CD4-positive, alpha-beta T cell treated with Interleukin-12 subunit alpha and Interleukin-12 subunit beta, for 1 hour (primary cell): ENCODE results near the gene CLDN14.
"Not testable (repeated sequence)": the region's sequence is repeated elsewhere in the genome, so short reads cannot be mapped to it uniquely, and the experiment has no call there.

ENCODE experiments used
- DNase-seq: peaks from one replicate; pipeline ENCODE4 v3.0.0-alpha.2; 2020

CLDN14 gene

DNA sequence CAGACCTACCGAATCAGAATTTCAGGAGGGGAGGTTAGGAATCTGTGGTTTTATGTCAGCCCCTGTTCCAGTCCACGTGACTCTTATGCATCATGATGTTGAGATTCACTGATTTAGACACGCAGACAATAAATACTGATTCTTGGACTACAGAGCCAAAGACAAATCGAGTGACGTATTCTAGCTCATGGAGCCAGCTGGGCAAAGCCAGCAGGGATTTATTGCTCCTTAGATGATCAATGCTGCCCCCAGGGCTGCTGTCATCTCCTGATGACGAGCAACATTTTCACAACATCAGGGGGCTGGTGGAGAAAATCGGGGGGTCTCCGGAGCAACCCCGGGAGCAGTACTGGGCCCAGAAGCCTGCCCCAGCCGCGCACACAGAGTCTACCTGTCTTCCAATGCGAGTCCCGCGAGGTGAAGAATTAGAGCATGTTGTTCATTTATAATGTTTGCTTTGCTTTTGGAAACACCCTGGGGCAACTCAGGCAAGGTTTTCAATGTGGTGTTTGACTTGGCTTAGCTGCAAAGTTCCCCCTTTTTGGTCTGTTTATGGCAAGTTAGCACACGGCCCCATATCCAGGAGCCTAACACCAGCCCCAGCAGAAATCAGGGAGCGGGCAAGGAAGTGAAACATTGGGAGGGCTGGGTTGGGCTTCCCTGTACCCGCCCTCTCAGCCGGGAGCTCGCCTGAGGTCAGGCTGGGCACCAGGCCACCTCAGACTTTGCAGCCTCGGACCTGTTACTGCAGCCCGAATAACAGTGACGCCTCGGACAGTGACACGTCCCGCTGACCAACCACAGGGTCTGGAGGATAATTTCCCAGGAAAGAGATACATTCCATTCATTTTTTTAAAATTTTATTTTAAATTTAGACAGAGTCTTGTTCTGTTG lies 19.9 kb upstream of the CLDN14 start:
- no peak for DNase-seq

DNA sequence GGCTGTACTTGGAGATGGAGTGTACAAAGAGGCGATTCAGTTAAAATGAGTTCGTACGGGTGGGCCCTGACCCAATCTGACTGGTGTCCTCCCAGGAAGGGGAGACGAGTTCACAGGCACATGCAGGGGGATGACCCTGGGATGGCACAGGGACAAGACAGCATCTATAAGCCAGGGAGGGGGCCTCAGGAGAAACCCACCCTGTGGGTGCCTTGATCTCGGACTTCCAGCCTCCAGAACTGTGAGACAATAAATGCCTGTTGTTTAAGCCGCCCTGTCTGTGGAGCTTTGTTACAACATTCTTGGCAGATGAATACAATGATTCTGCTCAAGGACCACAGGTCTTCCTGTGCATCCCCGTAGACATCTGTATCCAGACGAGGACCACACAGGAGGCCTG lies 14.6 kb upstream of the CLDN14 start:
- no peak for DNase-seq

DNA sequence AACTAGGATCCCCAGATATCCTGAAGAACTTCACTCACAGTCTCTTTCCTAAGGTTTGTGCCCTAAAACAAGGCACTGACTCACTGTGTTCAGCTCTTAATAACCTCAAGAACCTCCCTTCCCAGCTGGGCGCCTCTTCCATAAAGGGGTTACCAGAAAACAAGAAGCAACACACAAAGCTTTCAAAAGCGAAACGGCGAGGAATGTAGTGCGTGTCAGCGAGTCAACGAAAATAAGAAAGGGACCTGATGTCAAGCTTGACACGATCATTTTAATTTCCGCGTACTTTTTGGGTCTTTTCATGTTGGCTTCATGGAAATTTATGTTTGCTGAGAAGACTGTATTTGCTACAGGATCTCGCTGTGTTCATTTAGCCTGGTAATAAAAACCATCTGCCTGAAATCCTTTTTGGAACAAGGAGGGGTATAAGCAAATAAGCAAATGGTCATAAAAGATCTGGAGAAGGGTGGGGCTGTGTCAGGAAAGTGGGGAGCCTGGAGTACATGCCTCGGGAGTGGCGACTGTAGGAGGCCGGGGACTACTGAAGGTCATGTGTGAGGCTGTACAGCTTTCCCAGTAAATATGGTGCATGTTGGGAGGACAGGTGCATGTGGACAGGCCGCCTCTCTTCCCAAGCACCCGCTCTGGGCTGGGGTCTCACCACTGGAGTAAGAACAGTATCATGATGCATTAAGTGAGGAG lies 11.4 kb upstream of the CLDN14 start:
- no peak for DNase-seq

DNA sequence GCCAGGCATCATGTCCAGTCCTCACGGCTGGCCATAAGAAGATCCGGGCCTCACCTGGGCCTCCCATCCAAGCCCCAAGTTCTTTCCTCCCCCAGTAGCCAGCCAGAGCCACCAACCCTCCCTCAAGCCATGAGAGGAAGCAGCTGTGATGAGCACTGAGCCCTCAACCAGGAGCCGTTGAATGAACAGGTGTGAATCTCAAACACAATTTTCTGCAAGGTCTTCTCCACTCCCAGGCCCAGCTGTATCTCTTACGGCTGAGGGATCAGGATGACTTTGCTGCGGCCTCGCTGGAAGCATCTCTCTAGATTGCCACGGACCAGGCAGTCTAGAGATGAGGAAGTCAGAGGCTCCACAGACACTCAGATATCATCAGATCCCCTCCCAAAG lies 9.8 kb upstream of the CLDN14 start:
- DNase-seq = no peak

DNA sequence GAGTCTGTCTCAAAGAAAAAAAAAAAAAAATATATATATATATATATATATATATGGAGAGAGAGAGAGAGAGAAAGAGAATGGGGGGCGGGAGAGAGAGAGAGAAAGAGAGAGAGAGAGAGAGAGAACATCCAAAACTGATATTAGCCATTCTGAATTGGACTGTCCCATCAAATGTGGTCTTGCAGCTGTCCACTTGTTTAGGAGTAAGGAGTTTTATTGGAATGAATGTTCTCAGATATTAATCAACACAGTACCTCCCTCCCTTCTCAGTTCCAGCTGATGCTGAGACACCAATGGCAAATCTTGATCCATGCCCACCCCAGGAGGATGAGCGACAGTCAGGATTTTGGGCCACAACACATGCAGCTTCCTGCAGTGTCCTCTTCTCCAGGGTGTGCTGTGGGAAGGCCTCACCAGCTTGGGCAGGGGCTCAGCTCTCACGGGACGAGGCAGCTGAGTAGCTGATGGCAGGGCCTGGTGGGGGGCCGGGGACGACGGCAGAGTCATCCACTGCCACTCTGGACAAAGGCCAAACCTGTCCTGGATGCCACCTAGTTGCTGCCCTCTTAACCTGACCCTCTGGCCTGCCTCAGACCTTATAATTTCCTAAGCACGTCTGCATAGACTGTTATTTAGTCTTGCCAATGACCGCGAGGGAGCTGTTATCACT lies 9.3 kb upstream of the CLDN14 start:
- DNase-seq = no peak

DNA sequence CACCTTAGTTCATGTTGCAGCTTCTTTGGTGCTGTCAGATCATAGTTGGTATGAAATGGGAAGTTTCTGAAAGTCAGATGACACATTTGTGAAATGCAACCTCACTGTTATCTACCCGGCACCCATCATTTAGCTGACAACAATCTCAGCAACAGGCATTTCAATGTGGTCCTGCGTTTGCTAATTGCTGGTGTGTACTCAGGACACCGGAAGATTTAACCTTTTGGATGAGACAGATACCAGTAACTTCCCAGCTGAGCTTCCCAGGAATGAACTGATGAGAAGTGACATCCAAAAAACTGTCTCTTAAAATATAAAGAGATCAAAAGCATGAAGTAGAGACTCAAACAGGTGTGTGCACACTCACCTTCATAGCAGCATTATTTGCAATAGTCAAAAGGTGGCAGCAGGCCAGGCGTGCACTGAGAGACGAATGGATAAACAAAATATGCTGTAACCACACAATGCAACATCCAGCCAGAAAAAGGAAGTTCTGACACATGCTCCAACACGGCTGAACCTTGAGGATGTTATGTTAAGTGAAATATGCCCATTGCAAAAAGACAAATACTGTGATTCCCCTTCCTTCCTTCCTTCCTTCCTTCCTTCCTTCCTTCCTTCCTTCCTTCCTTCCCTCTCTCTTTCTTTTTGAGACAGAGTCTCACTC lies 7.9 kb upstream of the CLDN14 start:
- no peak for DNase-seq

DNA sequence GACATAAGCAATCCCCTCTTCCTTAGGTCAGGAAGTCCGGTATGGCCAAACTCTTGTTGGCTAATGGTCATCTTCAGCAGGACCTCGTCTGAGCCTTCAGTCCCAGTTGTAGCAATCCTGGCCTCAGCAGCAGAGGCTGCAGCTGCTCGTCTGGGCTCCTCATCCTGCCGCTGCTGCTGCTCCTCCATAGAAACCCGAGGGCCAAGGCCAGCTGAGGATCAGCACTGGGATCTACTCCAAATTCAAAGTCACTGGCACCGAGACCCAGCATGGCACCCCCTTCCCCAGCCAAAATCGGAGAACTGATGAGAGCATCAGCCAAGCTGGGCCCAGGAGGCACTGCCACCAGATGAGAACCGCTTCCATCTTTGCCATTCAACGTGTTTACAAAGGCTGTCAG lies 6.3 kb upstream of the CLDN14 start:
- no peak for DNase-seq

DNA sequence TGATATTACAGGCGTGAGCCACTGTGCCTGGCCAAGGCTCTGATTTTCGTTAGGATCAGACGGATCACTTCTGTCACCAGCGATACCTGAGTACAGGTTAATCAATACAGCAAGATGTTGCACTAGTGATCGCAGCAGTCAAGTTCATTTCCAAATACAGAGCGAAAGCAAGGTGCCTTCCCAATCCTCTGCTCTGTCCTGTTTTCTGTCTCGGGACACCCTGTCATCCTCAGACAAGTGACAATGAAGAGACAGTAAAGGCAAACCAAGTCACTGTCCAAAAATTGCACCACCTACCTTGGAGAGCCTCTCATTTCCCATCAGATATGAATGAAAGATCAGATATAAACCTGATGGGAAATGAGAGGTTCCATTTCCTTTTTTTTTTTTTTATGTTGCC lies 5.6 kb upstream of the CLDN14 start:
- no peak for DNase-seq

DNA sequence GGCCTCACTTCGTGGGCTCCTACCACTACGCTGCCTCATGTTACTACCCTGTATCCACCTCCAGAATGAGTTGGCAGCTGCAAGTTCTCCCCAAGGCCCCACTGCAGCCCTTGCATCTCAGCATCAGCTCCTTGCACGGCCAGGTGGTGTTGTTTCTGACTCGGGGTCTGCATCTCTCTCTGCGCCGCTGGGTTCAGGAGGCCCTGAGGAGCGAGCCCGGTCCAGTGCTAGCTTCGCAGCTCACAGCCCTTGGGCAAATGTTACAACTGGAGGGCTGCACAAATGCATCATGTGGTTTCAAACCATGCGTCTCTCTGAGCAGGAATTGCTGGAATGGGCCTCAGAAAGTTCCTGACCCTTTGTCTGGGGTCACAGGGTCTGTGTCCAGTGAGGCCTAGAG lies 3.2 kb upstream of the CLDN14 start:
- no peak for DNase-seq

DNA sequence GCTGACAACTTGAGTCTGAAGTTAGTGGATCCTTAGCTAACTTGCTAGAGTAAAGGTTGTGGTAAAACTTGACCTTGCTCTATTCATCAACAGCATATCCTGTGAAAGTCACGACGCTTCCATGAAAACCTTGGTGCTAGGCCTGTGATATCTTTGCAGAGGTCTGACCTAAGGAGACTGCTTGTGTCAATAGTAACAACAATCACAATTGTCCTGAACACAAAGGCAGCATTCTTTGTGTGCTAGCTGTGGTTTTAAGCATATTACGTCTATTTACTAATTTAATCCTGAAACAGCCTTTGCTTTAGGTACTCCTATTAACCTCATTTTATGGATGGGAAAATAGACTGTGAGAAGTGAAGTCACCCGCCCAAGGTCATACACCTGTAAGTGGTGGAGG lies 2.8 kb upstream of the CLDN14 start:
- no peak for DNase-seq

DNA sequence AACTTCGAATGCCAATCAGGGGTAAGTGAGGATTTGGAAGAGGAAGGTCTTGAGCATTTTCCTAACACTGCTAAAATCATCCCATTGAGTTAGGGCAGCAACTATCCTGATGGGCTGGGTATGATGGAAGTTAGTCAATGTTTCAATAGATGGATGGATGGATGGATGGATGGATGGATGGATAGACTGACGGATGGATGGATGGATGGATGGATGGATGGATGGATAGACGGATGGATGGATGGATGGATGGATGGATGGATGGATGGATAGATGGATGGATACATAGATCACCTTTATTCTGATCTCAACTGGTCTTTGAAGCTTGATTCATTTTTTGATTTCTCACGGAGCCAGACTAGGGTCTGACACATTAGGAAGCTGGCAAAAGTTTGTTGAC lies 2.3 kb upstream of the CLDN14 start:
- no peak for DNase-seq

DNA sequence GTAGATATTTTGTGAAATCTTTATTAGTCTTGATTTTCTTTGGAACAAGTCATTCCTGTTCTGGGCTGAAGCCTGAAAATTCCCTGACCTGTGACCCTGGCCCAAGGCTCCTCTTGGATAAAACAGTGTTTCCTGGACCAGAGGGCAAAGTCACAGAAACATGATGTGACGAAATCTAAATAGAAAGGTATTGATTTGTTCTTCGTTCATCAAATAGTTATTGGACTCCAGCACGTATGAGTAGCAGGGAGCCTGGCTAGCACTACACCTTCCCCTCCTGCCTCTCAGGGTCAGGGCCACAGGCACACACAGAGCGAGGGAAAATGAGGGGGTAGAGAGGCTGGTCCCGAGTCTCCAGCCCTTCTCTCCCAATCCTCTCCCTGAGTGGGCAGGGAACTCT lies 1.7 kb upstream of the CLDN14 start:
- DNase-seq = no peak

DNA sequence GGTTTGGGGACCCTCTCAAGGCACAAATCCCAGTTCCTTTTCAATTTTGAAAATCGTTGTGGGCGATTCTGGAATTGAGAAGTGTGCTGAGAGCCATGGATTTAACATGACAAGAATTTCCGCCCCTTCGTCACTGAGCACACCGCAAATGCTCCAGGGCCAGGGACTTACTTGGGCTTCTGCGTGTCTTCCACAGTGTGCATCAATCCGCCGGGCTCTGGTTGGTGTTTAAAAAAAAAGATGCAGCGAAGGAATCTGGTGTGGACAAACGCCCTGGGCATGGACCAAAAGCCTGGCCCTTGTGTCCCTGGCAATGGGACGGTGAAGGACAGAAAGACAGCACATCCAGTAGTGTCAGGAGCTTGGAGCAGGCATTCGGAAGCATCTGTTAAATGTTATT lies 696 bp upstream of the CLDN14 start:
- DNase-seq = no peak

DNA sequence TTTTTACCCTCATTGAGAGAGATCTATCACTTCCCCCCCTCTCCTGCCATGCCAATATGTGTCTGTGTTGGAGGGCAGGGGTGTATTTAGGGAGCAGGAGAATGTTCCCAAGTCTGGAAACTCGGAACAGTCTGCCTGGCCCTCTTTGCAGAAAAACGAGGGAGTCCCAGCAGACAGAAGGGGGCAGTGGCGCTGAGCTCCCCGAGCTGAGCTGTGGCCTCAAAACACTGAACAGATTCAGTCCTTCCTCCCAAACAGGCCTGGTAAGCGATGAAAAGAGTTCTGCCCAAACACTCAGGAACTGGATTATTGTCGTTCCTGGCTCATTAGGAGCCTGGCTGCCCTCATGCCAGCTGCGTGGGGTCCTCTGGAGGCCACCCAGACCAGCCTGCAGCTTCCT lies 981 bp downstream of the CLDN14 start:
- no peak for DNase-seq

DNA sequence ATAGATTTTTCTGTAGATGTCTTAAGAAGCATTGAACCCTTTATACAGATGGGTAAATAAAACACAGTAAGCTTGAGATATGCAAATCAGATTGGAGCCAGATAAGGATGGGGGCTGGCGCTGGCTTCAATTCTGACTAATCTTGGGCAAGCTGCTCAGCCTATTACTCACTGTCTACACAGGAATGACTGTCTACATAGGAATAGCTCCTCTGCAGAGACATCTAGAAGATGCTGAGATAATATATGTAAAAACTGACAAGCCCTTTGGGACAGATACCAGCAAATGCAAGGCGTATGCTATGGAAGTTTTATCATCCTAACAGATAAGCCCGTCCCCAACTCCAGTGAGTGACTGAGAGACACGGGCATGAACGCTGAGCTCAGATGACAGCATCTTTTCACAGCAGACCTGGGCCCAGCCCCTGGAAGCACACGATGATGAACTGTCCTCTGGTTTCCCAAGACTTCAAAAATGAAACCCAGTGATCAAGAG lies 1.7 kb downstream of the CLDN14 start:
- DNase-seq = no peak

DNA sequence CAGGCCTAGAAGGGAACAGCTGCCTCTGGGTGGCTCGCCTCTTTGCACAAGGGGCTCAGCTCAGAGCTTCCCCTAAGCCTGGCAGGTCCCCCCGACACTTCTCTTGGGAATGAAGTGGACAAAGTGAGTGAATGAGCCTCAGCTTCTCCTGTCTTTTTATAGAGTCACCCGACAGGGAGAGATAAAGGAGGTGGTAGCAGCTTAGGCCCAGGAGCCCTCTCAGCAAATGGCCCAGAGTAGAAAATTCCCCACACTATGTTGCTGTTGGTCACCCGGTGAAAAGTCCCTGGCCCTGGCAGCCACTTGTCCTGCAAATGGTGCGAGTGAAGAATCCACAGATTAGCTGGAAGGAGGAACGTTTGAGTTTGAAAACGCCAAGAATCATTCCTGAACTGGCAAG lies 2.4 kb downstream of the CLDN14 start:
- DNase-seq = no peak

DNA sequence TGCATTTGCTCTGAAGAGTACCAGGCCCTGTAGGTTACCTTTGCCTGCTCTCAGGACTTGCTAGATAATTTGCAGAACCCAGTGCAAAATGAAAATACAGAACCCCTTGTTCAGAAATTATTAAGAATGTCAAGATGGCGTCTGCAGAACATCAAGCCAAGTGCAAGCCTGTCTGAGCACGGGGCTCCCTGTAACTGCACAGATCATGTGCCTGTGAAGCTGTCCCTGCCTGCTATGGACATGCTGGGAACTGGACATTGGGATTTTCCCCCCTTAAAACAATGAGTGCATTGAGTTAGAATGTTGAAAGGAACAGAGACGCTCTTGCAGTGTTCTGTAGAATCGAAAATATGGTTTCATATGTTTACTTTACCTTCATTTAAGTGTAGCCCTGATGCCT lies 2.9 kb downstream of the CLDN14 start:
- no peak for DNase-seq

DNA sequence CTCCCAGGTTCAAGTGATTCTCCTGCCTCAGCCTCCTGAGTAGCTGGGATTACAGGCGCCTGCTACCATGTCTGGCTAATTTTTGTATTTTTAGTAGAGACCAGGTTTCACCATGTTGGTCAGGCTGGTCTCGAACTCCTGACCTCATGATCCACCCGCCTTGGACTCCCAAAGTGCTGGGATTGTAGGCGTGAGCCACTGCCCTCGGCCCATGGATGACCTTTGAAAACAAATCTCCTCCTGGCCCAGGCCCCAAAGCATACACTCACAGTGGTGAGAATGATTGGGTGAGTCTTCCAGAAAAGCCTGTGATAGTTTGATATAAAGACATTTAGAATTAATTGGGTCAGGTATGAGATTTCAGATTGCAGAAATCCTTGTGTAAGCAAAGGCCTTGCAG lies 3.4 kb downstream of the CLDN14 start:
- not testable (repeated sequence) for DNase-seq

DNA sequence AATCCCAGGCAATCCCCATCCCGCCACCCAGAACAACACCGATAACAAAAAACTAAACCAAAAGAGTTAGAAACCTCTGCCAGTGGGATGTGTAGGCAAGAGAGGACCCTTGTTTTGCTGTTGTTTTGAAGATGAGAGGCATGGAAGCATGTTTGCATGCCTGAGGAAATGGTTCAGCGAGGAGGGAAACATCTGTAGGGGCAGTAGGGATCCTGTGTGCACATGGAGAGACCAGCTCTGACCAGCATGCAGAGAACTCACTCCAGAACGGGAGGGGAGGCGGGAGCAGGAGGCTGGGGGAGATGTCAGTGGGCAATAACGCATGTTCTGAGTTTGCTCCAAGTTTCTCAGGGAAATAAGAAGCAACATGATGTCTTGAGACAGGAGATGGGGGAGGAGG lies 5.3 kb downstream of the CLDN14 start:
- no peak for DNase-seq

DNA sequence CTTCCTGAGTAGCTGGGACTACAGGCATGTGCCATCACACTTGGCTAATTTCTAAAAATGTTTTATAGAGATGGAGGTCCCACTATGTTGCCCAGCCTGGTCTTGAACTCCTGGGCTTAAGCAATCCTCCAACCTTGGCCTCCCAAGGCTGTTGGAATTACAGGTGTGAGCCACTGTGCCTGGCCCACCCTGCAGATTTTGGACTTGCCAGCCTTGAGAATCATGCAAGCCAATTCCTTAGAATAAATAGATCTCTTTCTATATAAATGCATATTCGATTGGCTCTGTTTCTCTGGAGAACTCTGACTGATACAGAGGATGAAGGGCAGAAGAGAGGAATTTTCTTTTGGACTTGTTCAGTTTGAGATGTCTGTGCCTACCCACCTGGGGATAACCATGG lies 6.7 kb downstream of the CLDN14 start:
- DNase-seq = no peak

DNA sequence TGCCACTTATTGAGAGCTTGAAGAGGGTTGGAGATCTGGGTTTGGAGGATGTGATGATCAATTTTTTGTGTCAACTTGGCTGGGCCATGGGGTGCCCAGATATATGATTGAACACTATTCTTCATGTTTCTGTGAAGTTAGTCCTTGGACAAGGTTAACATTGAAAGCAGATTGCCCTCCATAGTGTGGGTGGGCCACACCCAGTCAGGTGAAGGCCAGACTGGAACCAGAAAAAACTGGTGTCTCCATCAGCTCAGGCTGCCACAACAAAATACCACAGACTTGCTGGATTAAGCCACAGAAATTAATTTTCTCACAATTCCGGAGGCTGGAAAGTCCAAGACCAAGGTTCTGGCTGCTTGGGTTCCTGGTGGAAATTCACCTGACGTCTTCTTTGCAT lies 7.5 kb downstream of the CLDN14 start:
- no peak for DNase-seq

DNA sequence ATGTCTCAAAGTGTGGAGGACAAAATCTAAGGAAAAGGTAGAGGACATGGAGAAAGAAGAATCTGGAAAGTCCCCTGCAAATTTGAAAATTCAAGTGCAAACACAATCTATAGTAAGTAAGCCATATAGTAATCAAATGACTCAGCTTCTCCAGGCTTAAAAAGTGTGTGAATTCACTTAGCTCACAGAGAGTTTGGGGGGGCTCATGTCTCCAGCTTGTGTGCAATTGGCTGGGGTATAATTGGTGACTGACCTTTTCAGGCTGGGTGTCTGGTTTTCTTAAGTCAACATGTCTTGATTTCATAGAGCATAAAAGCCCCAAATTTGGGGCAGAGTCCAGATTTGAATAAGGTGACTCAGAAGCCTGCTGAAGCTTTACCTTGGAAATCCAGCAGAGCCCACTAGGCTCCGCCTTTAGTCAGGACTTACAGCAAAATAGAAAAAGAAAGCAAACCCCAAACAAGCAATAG lies 8.6 kb downstream of the CLDN14 start:
- DNase-seq = no peak

DNA sequence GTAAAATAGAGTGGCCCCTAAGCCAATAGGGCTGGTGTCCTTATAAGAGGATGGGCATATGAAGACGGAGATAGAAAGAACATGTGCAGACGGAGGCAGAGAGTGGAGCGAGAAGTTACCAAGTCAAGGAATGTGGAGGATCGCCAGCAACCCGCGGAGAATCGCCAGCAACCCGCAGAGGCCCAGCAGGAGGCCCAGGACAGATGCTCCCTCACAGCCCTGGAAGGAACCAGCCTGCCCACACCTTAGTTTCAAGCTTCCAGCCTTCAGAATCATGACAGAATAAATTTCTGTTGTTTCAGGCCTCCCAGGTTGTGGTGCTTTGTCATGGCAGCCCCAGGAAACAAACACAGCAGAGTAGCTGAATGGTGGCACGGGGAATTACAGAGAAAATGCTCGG lies 9.6 kb downstream of the CLDN14 start:
- no peak for DNase-seq
